IPS-15b (cell line): ENCODE results near the gene GXYLT2.

ENCODE experiments used
- H3K27me3 ChIP-seq: one replicate; pipeline ENCODE4 v1.6.1; 2013; ENCODE audit warnings: low read length; ENCODE audit not compliant: control insufficient read depth, insufficient read depth
- H3K36me3 ChIP-seq: one replicate; pipeline ENCODE4 v1.6.1; 2013; ENCODE audit warnings: low read length; ENCODE audit not compliant: control insufficient read depth, insufficient read depth
- H3K4me1 ChIP-seq: one replicate; pipeline ENCODE4 v1.6.1; 2013; ENCODE audit warnings: mild to moderate bottlenecking, low read length; ENCODE audit not compliant: control insufficient read depth, insufficient read depth
- H3K4me3 ChIP-seq: one replicate; pipeline ENCODE4 v1.5.1; 2013; ENCODE audit warnings: low read depth, low read length
- H3K9ac ChIP-seq: one replicate; pipeline ENCODE4 v1.6.1; 2013; ENCODE audit warnings: low read depth, mild to moderate bottlenecking, low read length
- H3K9me3 ChIP-seq: one replicate; pipeline ENCODE4 v1.6.1; 2013; ENCODE audit warnings: mild to moderate bottlenecking, low read length; ENCODE audit not compliant: control insufficient read depth, insufficient read depth

The GXYLT2 gene

DNA sequence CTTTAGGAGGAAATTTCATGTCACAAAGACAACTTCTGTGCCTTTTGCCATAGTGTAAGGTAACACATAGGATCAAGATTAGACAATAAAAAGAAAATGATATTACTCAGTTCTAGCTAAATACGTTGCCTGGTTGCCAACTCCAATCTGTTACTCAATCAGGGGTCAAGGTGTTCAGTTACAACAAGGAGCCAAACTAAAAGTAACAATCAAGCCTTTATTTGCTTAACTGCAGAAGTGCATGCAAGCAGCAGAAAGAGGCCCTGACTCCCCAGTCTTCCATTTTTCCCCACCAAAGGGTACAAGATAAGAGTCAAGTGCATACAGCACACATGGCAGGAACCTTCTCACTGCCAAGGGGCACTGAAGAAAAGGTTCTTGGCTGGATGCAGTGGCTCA lies 80.4 kb downstream of the GXYLT2 start:
- Histone ChIP-seq H3K9me3 (no peaks in the 10 kb centered on the region), H3K4me3 (no peak overlapping the region), H3K9ac (no peak overlapping the region), H3K27me3 (no peaks in the 10 kb centered on the region), H3K4me1 (no peaks in the 10 kb centered on the region), H3K36me3 (no peaks in the 10 kb centered on the region)

DNA sequence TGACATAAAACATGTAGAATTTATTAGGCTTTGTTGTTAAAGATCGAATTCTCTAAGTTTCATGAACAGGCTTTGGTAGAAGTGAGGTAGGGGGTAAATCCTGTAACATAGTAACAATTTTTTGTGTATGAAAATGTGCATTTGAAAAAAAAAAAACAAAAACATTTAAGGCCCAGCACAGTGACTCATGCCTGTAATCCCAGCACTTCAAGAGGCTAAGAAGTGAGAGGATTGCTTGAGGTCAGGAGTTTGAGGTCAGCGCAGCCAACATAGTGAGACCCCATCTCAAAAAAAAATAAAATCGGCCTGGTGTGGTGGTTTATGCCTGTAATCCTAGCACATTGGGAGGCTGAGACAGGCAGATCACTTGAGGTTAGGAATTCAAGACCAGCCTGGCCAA lies 81.9 kb downstream of the GXYLT2 start:
- Histone ChIP-seq H3K4me1 (no peaks in the 10 kb centered on the region), H3K27me3 (no peaks in the 10 kb centered on the region), H3K9ac (no peak overlapping the region), H3K4me3 (no peak overlapping the region), H3K9me3 (no peaks in the 10 kb centered on the region), H3K36me3 (no peaks in the 10 kb centered on the region)

DNA sequence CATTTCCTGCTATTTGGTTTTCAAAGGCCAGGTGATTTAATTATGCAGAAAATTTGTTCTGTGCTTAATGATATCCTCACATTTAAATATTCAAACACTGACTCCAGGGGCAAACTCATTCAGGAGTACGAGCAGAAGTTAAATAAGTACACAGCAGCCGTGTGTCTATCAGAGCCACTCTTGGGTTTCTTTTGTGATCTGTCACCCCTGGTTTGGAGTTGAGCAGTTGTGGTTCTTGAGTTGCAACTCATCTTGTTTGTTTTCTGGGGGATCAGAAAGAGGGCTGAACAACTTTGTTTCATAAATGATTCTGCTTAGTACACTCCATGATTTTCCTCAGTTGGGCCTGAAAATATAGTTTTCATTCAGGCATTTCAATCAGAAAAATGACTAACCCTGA lies 83.1 kb downstream of the GXYLT2 start:
- H3K4me3 ChIP-seq = no peak overlapping the region
- H3K36me3 ChIP-seq = no peaks in the 10 kb centered on the region
- no peaks in the 10 kb centered on the region for H3K9me3 ChIP-seq
- H3K27me3 ChIP-seq = no peaks in the 10 kb centered on the region
- H3K4me1 ChIP-seq = no peaks in the 10 kb centered on the region
- no peak overlapping the region for H3K9ac ChIP-seq

DNA sequence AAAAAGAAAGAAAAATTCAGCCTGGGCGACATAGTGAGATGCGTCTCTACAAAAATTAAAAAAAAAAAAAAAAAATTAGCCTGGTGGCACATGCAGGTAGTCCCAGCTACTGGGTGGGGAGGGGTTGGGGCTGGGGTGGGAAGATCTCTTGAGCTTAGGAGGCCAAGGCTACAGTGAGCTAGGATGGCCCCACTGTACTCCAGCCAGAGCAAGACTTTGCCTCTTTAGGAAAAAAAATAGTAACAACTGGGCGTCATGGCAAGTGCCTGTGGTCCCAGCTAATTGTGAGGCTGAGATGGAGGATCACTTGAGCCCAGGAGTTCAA lies 84.8 kb downstream of the GXYLT2 start:
- H3K9me3 ChIP-seq = no peaks in the 10 kb centered on the region
- no peaks in the 10 kb centered on the region for H3K4me1 ChIP-seq

DNA sequence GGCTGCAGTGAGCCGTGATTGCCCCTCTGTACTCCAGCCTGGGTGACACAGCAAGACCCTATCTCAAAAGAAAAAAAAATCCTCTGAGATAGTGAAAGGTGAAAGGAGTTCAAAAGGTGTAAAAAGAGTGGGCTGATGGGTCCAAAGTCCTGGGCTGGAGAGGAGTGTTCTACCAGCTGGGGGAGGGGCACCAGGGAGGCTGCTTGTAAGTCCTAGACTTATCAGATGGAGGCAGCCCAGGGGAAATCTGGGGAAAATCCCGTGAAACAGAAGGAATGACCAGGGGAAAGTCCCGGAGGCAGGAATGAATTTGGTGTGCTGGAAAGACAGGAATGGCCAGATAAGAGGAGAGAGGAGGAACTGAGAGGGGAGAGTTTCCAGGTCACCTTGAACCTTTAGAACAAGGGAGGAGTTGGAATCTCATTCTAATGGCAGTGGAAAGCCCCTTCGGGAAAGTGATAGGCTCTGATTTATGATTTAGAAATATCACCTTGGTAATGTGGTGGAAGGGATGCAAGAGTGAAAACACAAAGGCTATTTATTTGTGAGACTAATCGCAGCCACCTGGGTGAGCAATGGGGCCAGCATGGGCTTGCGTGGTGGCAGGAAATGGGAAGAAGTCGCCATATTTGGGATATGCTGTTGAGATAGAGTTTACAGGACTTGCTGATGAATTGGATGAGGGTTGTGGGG lies 85.3 kb downstream of the GXYLT2 start:
- H3K9me3 ChIP-seq = no peaks in the 10 kb centered on the region
- no peaks in the 10 kb centered on the region for H3K36me3 ChIP-seq
- no peaks in the 10 kb centered on the region for H3K27me3 ChIP-seq
- no peak overlapping the region for H3K9ac ChIP-seq
- H3K4me3 ChIP-seq = no peak overlapping the region
- H3K4me1 ChIP-seq = no peaks in the 10 kb centered on the region

More for the DNA sequence above, 84.8 kb downstream of the GXYLT2 start:
- Histone ChIP-seq H3K9ac (no peak overlapping the region), H3K36me3 (no peaks in the 10 kb centered on the region), H3K4me3 (no peak overlapping the region), H3K27me3 (no peaks in the 10 kb centered on the region)

DNA sequence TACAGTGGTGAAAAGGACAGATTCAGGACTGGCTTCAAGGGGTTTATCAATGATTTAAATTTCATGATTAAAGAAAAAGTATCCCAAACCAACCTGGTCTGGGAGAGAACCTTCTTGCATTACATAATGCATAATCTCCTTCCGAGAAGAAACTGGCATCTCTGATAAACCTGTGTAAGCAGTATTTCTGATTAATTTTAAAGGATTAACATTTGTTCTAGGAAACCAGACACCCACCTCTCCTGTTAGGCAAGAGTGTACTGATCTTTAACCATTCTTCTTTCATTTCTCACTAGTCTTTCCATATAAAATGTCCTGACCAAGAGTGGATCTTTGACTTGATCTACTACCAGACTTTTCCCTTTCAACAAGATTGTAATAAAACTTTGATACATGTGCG lies 85.9 kb downstream of the GXYLT2 start:
- no peak overlapping the region for H3K9ac ChIP-seq
- H3K36me3 ChIP-seq = no peaks in the 10 kb centered on the region

DNA sequence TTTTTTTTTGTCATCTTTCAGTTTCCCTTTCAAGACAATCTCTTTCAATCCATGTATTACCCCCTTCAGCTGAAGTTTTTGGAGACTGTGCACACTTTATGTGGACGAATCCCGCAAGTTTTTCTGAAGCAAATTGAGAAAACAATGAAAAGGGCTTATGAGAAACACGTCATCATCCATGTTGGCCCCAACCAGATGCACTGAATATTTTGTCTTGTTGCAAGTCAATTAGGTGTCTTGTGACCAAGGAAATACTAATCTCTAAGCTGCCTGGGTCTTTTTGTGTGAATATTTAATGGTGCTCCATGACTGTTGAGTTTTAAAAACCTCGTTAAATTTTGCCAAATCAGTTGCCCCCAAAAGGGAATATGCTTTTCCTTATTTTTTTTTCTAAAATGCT lies 87.1 kb downstream of the GXYLT2 start:
- no peaks in the 10 kb centered on the region for H3K4me1 ChIP-seq
- H3K27me3 ChIP-seq = no peaks in the 10 kb centered on the region
- H3K9me3 ChIP-seq = no peaks in the 10 kb centered on the region
- no peak overlapping the region for H3K9ac ChIP-seq
- H3K36me3 ChIP-seq = no peaks in the 10 kb centered on the region
- H3K4me3 ChIP-seq = no peak overlapping the region

More for the DNA sequence above, 85.9 kb downstream of the GXYLT2 start:
- Histone ChIP-seq H3K9me3 (no peaks in the 10 kb centered on the region), H3K4me1 (no peaks in the 10 kb centered on the region), H3K4me3 (no peak overlapping the region), H3K27me3 (no peaks in the 10 kb centered on the region)

DNA sequence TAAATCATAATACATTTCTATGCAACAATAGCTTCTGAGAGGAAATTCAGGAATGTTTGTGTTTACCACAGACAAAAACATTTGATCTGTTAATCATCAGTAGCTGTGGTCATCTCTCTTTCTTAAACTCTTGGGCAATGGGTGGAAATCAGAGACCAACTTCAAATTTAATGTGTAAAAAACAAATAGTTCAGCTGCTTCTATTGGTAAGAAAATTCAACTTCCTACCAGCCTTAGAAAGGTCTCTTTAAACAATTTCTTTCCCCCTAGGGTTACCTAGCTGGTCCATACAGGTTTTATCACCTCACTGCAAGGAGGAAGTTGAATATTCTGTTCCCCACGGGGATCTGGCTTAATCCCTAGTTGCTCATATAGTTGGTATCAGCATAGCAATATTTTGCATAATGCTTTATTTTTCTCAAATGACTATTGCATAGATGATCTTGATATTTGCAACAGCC lies 88.5 kb downstream of the GXYLT2 start:
- H3K9ac ChIP-seq = no peak overlapping the region
- H3K4me3 ChIP-seq = no peak overlapping the region
- H3K4me1 ChIP-seq = no peaks in the 10 kb centered on the region
- no peaks in the 10 kb centered on the region for H3K27me3 ChIP-seq
- H3K36me3 ChIP-seq = no peaks in the 10 kb centered on the region
- H3K9me3 ChIP-seq = no peaks in the 10 kb centered on the region

DNA sequence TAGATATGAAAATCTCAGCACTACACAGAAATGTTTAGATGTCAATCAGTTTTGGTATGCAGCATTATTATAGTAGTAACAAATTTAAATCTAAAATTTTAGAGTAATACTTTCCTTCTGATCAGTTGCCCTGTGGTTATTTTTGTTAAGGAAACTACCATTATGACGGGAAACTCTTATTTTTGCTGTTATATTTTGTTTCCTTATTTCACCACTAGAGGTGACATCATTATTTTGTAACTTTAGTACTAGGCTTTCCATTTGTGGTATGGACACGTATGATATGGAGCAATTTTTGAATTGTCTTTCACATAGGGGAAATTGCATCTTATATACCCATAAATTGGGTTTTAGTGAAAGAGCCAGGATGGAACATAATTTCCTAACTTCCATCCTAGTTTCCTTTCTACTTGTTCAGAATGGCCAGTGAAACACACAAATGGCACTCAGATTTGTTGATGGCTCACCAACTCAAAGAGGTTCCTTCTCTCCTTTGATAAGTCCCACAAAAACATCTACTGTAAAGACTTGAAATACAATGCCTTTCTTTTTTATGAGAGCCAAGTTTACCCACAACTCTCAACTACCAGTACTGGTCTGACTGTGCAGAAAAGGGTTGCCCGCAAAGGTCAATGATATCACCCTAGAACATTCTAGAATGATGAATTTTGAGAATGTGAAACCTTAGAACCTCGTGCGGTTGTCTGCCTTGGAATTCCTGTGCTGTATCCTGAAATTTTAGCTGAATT lies 89.4 kb downstream of the GXYLT2 start:
- Histone ChIP-seq H3K9me3 (no peaks in the 10 kb centered on the region), H3K4me1 (no peaks in the 10 kb centered on the region), H3K27me3 (no peaks in the 10 kb centered on the region), H3K9ac (no peak overlapping the region), H3K36me3 (no peaks in the 10 kb centered on the region), H3K4me3 (no peak overlapping the region)

DNA sequence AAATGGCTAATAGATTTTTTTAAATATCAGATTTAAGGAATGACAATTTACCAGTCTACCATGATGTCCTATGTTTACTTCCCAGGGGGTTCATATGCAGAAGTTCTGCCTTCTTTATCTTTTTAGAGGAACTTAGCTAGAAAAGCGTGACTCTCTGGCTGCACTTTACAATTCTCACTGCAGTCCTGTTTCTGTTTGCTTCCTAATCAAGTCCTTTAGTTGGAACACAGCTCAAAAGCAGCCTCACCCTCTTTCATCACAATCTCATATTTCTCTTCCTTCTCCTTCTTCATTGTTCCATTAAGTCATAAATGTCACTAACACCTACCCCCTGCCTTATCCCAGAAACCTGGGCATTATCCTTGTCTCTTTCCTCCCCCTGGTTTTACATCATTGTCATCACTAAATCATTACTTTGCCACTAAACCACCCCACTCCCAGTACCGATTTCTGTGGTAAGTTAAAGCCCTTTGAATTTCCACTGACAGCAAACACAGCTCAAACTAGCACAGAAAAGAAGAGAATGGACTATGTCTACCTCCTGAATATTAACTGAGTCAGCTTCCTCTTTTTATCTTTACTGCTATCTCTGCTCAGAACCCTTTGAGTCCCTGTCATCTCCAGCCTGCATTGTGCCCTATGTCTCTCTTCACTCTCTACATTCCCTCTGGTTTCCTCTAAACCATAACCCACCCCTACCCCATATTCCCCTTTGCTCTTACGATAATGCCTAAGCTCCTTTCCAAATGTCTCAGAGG lies 94.9 kb downstream of the GXYLT2 start:
- Histone ChIP-seq H3K36me3 (no peaks in the 10 kb centered on the region), H3K27me3 (no peaks in the 10 kb centered on the region), H3K4me3 (no peak overlapping the region), H3K9ac (no peak overlapping the region), H3K4me1 (no peaks in the 10 kb centered on the region), H3K9me3 (peaks cover 5% of the 10 kb centered on the region)

DNA sequence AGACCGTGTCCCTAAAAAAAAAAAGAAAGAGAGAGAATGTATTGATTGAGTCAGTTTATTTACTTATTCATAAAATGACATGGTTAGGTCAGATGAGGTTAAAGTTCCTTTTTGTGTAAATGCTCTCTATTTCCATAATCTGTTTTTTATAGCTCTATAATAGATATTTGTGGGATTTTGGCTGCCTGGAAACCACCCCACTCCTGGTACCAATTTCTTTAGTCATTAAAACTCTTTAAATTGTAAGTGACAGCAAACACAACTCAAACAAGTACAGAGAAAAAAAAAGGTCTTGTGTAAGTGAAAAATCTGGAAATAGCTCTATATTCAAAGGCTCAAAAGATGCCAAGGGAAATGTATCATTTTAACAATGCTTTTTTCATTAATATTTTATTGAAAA lies 97.7 kb downstream of the GXYLT2 start:
- Histone ChIP-seq H3K4me1 (no peaks in the 10 kb centered on the region), H3K9ac (no peak overlapping the region), H3K27me3 (no peaks in the 10 kb centered on the region), H3K36me3 (no peaks in the 10 kb centered on the region), H3K9me3 (peaks cover 5% of the 10 kb centered on the region), H3K4me3 (no peak overlapping the region)
